GM23248 (cell line): ENCODE results near the gene CARD14. TPM values are rescaled to one million over a fixed set of nuclear protein-coding genes. Genes with fewer than 3 reads are reported as not detected.

ENCODE experiments used
- DNase-seq: peaks from one replicate; pipeline ENCODE4 v3.0.0-alpha.2; 2015
- H2AFZ ChIP-seq: fragments of 200-600 bp; sonication (generic); 2 replicates; pipeline ENCODE4 v1.6.1; 2016; ENCODE audit warnings: antibody characterized with exemption
- H3F3A ChIP-seq: fragments of 200-600 bp; sonication (generic); 2 replicates; pipeline ENCODE4 v1.6.1; 2016; ENCODE audit warnings: mild to moderate bottlenecking, antibody characterized with exemption, mixed run types; ENCODE audit not compliant: insufficient read depth
- H3K27ac ChIP-seq: fragments of 200-600 bp; sonication (generic); 2 replicates; pipeline ENCODE4 v1.5.1; 2016; ENCODE audit warnings: mild to moderate bottlenecking
- H3K27me3 ChIP-seq: fragments of 200-600 bp; sonication (generic); replicated peaks from 2 replicates; pipeline ENCODE4 v1.6.1; 2016; ENCODE audit warnings: mild to moderate bottlenecking; ENCODE audit not compliant: insufficient read depth
- H3K36me3 ChIP-seq: fragments of 200-600 bp; sonication (generic); 2 replicates; pipeline ENCODE4 v1.6.1; 2016; ENCODE audit warnings: low read depth, mild to moderate bottlenecking
- H3K4me1 ChIP-seq: fragments of 200-600 bp; sonication (generic); 2 replicates; pipeline ENCODE4 v1.6.1; 2016; ENCODE audit warnings: mild to moderate bottlenecking; ENCODE audit not compliant: insufficient read depth
- H3K4me2 ChIP-seq: fragments of 200-600 bp; sonication (generic); one replicate; pipeline ENCODE4 v1.6.1; 2016; ENCODE audit warnings: mild to moderate bottlenecking; ENCODE audit not compliant: unreplicated experiment
- H3K4me3 ChIP-seq: fragments of 200-600 bp; sonication (generic); 2 replicates; pipeline ENCODE4 v1.5.1; 2016; ENCODE audit warnings: mild to moderate bottlenecking
- H3K79me2 ChIP-seq: fragments of 200-600 bp; sonication (generic); 2 replicates; pipeline ENCODE4 v1.6.1; 2016; ENCODE audit warnings: mild to moderate bottlenecking; ENCODE audit not compliant: insufficient read depth
- H3K9ac ChIP-seq: fragments of 200-600 bp; sonication (generic); 2 replicates; pipeline ENCODE4 v1.6.1; 2016; ENCODE audit warnings: mild to moderate bottlenecking
- H3K9me2 ChIP-seq: fragments of 200-600 bp; sonication (generic); 2 replicates; pipeline ENCODE4 v1.6.1; 2016; ENCODE audit warnings: mixed run types, mild to moderate bottlenecking, moderate library complexity; ENCODE audit not compliant: insufficient read depth
- H3K9me3 ChIP-seq: fragments of 200-600 bp; sonication (generic); one replicate; pipeline ENCODE4 v1.6.1; 2017; ENCODE audit warnings: low read depth
- H4K20me1 ChIP-seq: fragments of 200-600 bp; sonication (generic); 2 replicates; pipeline ENCODE4 v1.6.0; 2016; ENCODE audit not compliant: insufficient read depth
- EZH2 ChIP-seq: fragments of 200-600 bp; sonication (generic); IDR thresholded peaks from 2 replicates; pipeline ENCODE4 v1.6.1; 2018; ENCODE audit warnings: antibody characterized with exemption, mild to moderate bottlenecking; ENCODE audit not compliant: insufficient read depth, poor library complexity, severe bottlenecking
- EZH2phosphoT487 ChIP-seq: fragments of 200-600 bp; sonication (generic); IDR thresholded peaks from 2 replicates; pipeline ENCODE4 v1.6.1; 2018; ENCODE audit warnings: antibody characterized with exemption, moderate library complexity, mild to moderate bottlenecking, low read depth; ENCODE audit not compliant: insufficient read depth
- WGBS, 2 experiments: methylation state at CpG; one replicate each; pipeline ENCODE4 v1.1.6; 2015 to 2017; ENCODE audit warnings: low lambda C conversion rate in 2 of 2, low coverage in 1 of 2; ENCODE audit errors: missing lambda C conversion rate in 2 of 2; 5-methylcytosine and 5-hydroxymethylcytosine counted together
- in situ Hi-C: fragments of 300-500 bp; cut with MboI; formaldehyde crosslinking; loops from 2 replicates; pipeline ENCODE4 v1.15.0; 2020
- polyA plus RNA-seq: library from polyadenylated mRNA; unstranded; fragments of >200 nt; fragmentation: Nextera tagmentation; extraction: Ambion mirVana; gene quantifications from 2 replicates; pipeline ENCODE4 v1.2.1, GENCODE V29; 2016
- total RNA-seq: library from RNA; depleted of rRNA; stranded (reverse); fragments of >200 nt; shearing (Covaris generic); gene quantifications from 2 replicates; pipeline ENCODE4 v1.2.3, GENCODE V29; 2014

CARD14 gene
- total and polyA plus RNA-seq, 2 experiments from 2014 or later = 0.06 TPM; not detected in 1

DNA sequence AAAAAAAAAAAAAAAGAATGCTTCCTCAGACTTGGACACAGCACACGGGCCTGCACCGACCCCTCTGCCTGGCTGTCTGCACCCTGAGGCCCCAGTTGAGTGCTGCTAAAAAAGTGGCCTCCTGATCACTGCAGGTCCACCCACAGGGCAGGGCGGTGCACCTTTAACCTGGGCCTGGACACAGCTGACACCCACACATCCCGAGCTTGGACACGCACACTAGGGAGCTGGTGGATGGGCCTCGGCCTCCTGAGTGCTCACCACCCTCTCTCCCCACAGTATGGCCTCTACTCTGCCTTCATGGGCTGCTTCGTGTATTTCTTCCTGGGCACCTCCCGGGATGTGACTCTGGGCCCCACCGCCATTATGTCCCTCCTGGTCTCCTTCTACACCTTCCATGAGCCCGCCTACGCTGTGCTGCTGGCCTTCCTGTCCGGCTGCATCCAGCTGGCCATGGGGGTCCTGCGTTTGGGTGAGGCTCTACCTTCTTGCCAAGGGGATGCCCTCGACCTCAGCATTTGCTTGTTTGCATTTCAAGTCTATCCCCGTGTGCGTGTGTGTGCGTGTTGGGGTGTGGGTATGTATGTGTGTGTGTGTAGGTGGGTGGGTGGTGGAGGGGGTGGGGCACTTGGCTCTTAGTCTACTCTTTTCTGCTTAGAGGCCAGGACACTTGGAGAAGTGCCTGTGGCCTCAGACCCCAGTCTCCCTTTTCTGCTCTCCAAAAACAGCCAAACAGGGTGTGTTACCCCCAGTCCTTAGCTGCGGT lies 52.7 kb downstream of the CARD14 start:
- TF ChIP-seq EZH2 (no peak), EZH2phosphoT487 (no peak)

DNA sequence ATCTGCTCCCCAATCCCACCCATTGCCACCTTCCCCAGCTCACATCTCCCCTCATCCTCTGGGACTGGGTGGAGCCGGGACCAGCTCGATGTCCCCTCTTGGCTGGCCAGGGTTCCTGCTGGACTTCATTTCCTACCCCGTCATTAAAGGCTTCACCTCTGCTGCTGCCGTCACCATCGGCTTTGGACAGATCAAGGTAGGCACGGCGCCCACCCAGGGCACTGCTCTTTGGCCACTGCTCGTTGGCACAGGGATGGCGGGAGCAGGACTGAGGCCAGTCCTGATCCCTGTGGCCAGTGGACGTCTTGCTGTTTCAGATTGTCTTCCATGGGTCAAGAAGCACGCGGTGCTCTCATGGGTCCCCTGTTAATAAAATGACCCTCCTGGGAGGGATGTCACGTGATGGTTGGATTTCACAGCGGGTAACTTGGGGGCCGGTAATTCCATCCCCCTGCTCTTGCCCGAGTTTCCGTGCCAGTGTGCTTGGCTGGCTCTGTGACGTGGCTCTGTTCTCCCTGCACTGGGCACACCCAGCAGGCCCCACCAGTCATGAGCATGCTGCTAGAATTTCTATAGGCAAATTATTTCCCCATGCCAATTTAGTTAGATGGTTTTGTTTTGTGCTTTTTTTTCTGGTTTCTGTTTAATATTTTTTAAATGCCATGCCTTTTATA lies 53.4 kb downstream of the CARD14 start:
- no peak for DNase-seq
- TF ChIP-seq EZH2 = no peak
- no peak for TF ChIP-seq EZH2phosphoT487
- H3K9me3 ChIP-seq = no peaks in the 10 kb centered on the region
- H3K9me2 ChIP-seq = no peaks in the 10 kb centered on the region
- in situ Hi-C loops = no loop called here
- peaks cover 4% of the 10 kb centered on the region; the same call in 1 of the 2 replicates for H3K4me1 ChIP-seq
- H3K4me2 ChIP-seq = no peak overlapping the region
- no peaks in the 10 kb centered on the region for H3F3A ChIP-seq
- no peaks in the 10 kb centered on the region for H3K27me3 ChIP-seq
- H2AFZ ChIP-seq = no peak overlapping the region
- WGBS, 2 experiments = 91 to 92% methylated on average over 18 of the region's 18 CpGs
- H3K36me3 ChIP-seq = no peaks in the 10 kb centered on the region
- peaks cover 15% of the 10 kb centered on the region for H3K79me2 ChIP-seq
- H4K20me1 ChIP-seq = no peaks in the 10 kb centered on the region
- H3K9ac ChIP-seq = no peak overlapping the region
- no peak overlapping the region for H3K4me3 ChIP-seq
- no peak overlapping the region for H3K27ac ChIP-seq

More for the DNA sequence above, 52.7 kb downstream of the CARD14 start:
- Histone ChIP-seq H3K4me1 (peaks cover 4% of the 10 kb centered on the region; the same call in 1 of the 2 replicates), H3K36me3 (no peaks in the 10 kb centered on the region), H3K27me3 (no peaks in the 10 kb centered on the region), H3F3A (no peaks in the 10 kb centered on the region), H3K9ac (no peak overlapping the region), H4K20me1 (no peaks in the 10 kb centered on the region), H2AFZ (no peak overlapping the region), H3K9me3 (no peaks in the 10 kb centered on the region), H3K4me3 (no peak overlapping the region), H3K9me2 (no peaks in the 10 kb centered on the region), H3K27ac (no peak overlapping the region), H3K4me2 (no peak overlapping the region), H3K79me2 (peaks cover 22% of the 10 kb centered on the region)
- in situ Hi-C loops = no loop called here
- WGBS, 2 experiments = 90% methylated on average over 18 of the region's 18 CpGs
- no peak for DNase-seq

DNA sequence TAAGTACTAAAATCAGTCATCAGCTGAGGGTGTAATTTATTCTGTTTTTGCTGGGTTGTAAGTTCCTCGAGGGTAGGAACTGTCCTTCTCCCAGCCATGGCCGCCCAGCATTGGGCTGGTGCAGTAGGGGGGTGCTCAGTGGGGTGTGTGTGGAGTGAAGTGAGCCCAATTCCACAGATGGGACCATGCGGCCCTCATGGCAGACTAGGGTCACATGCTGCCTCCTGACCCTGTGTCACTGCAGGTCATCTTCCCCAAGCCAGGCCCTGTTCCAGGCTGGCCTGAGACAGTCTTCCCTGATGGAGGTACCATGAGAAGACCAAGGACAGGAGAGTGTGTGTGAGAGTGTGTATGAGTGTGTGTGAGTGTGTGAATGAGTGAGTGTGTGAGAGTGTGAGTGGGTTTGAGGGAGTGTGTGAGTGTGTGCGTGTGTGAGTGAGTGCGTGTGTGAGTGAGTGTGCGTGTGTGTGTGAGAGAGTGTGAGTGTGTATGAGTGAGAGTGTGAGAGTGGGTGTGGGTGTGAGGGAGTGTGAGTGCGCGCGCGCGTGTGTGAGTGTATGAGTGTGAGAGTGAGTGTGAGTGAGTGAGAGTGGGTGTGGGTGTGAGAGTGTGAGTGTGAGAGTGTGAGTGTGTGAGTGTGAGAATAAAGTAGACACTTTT lies 54.1 kb downstream of the CARD14 start:
- H3K9me2 ChIP-seq = no peaks in the 10 kb centered on the region
- H3K36me3 ChIP-seq = no peaks in the 10 kb centered on the region
- TF ChIP-seq EZH2 (no peak), EZH2phosphoT487 (no peak)
- in situ Hi-C loops = no loop called here
- no peaks in the 10 kb centered on the region for H4K20me1 ChIP-seq
- no peaks in the 10 kb centered on the region for H3F3A ChIP-seq
- H3K27ac ChIP-seq = no peak overlapping the region
- H3K4me3 ChIP-seq = no peak overlapping the region
- no peaks in the 10 kb centered on the region for H3K27me3 ChIP-seq
- no peak for DNase-seq
- no peak overlapping the region for H3K9ac ChIP-seq
- H3K4me2 ChIP-seq = no peak overlapping the region
- no peak overlapping the region for H2AFZ ChIP-seq
- H3K79me2 ChIP-seq = peaks cover 8% of the 10 kb centered on the region; the same call in 1 of the 2 replicates
- H3K9me3 ChIP-seq = no peaks in the 10 kb centered on the region
- peaks cover 4% of the 10 kb centered on the region; the same call in 1 of the 2 replicates for H3K4me1 ChIP-seq
- WGBS, 2 experiments = 74 to 80% methylated on average over 10 to 11 of the region's 11 CpGs

DNA sequence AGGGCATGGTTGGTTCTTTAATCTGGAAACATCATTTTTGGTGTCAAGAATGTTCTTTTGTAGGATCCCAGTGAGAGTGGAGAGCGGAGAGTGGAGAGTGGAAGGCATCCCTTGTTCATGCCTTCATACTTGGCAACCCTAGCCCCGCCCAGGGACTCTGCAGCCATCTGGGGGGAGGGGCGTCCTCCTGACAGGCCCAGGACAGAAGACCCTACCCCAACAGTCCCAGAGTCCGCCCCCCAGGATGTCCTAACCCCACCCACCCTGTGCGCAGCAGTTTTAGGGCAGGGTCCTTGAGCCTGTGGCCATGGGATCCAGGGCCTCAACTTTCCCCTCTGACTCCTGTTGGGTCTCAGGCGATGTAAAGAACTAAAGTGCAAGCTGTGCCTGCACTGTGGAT lies 54.9 kb downstream of the CARD14 start:
- 75 to 82% methylated on average over 4 to 6 of the region's 6 CpGs for WGBS, 2 experiments
- Histone ChIP-seq H3K9me3 (no peaks in the 10 kb centered on the region), H3F3A (no peaks in the 10 kb centered on the region), H3K9ac (no peak overlapping the region), H3K36me3 (no peaks in the 10 kb centered on the region), H3K4me1 (no peaks in the 10 kb centered on the region), H3K27me3 (no peaks in the 10 kb centered on the region), H3K4me2 (no peak overlapping the region), H3K79me2 (0 out of 2 replicates have a peak, but pooled peaks cover 4% of the 10 kb centered on the region), H4K20me1 (no peaks in the 10 kb centered on the region), H3K4me3 (no peak overlapping the region), H2AFZ (no peak overlapping the region), H3K9me2 (no peaks in the 10 kb centered on the region), H3K27ac (no peak overlapping the region)
- in situ Hi-C loops = no loop called here
- TF ChIP-seq EZH2phosphoT487 (no peak), EZH2 (no peak)
- DNase-seq = no peak
